ENCODE measurements around the gene C2orf81.
"Not testable (repeated sequence)": the region's sequence is repeated elsewhere in the genome, so short reads cannot be mapped to it uniquely, and the experiment has no call there.

The C2orf81 gene

DNA sequence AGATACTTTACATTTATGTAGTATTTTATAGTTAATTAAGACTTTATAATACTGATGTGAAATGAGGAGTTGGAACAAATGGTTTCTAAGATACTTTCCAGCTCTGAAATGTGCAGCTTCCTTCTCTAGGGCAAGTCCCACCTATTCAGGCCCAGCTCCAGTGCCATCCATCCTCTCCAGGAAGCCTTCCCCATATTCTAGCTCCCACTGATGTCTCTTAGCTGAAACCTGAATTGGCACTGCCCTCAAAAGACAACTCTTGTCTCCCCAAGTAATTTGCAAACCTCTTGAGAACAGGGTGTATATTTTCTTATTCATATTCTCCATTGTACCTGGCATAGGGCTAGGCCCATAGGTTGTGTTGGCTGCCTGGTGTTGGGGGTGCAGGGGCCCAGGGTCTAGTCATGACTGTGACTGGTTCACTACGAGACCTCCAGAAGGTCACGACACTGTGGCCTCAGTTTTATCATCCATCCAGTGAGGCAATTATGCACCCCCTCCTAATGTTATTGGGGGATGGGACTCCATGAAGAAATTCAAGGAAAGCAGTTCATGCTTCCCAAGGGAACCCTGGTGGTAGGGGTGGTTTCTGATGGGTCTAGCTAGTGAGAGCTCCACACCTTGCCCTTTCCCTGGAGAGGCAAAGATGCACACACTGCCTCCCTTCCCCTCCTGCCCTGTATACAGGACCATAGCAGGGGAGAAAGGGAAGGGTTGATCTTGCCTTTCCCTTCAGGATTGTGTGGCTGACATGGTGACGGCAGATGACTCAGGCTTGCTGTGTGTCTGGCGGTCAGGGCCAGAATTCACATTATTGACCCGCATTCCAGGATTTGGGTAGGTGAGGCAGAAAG lies 2.9 kb upstream of the C2orf81 start:
- DNase-seq: no peak
- ATAC-seq (ENCODE audit: insufficient read depth, low read depth): no peak

DNA sequence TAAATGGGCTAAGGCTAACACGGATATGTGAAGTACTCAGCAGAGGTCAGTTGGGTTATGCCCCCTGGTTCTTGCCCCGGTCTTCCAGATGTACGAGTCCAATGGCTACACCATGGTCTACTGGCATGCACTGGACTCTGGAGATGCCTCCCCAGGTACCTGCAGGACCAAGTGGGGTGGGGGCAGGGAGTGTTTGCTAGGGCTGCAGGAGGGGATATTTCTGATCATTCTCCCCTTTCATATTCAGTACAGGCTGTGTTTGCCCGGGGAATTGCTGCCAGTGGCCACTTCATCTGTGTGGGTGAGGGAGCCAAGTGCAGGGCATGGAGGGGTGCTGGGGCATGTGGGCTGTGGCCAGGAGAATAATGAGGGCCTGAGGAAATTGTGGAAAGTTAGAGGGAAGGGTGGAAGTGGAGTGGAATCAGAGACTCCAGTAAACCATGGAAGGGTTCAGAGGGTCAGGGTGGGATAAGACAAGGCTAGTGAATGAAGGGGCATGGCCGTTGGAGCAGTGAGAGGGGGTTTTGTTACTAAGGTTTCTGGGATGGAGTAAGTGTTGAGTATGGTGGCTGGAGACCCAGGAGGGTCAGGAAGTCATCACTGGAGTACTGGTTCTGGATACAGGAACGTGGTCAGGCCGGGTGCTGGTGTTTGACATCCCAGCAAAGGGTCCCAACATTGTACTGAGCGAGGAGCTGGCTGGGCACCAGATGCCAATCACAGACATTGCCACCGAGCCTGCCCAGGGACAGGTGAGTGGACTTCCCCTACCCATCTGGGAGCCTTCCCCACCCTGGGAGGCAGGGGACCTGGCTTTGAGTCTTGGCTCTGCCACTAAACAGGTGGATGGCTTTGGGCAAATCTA lies 2.0 kb upstream of the C2orf81 start:
- Histone ChIP-seq H3K27ac (ENCODE audit: low read length) (no peak overlapping the region), H3K9ac (ENCODE audit: low read depth, low read length) (peak overlapping the region; percentile 11; the same call in 1 of the 2 replicates)
- ATAC-seq (ENCODE audit: insufficient read depth, low read depth): no peak

More for the DNA sequence above, 2.9 kb upstream of the C2orf81 start:
- Histone ChIP-seq H3K79me2 (ENCODE audit: insufficient read depth, low read length) (peaks cover 12% of the 10 kb centered on the region), H3K27me3 (ENCODE audit: insufficient read depth, low read length, poor library complexity) (no peaks in the 10 kb centered on the region), H3K4me3 (ENCODE audit: low read depth in 1 of 2, low read length in 2 of 2) (no peak overlapping the region), H3K4me2 (ENCODE audit: insufficient read depth, low read length) (no peak overlapping the region), H3K36me3 (ENCODE audit: insufficient read depth, low read length) (peaks cover 51% of the 10 kb centered on the region), H4K20me1 (ENCODE audit: insufficient read depth, low read length) (no peaks in the 10 kb centered on the region), H3K9ac (ENCODE audit: low read depth, low read length) (no peak overlapping the region), H3K4me1 (ENCODE audit: insufficient read depth, low read length) (peaks cover 32% of the 10 kb centered on the region), H2AFZ (ENCODE audit: low read depth, low read length) (no peak overlapping the region), H3K9me3 (ENCODE audit: insufficient read depth, low read length, severe bottlenecking) (no peaks in the 10 kb centered on the region), H3K27ac (ENCODE audit: low read length) (no peak overlapping the region)
- no peak for TF ChIP-seq EZH2 (IDR thresholded peaks at IDR 0.05; ENCODE audit: borderline replicate concordance, low read depth, low read length, severe bottlenecking)
- no peak for TF ChIP-seq CTCF (IDR thresholded peaks at IDR 0.05; ENCODE audit: borderline replicate concordance, extremely low read depth, low read length, poor library complexity, severe bottlenecking)

GRCh38 chr2:74420443-74421103 lies 846 bp downstream of the C2orf81 start:
- peaks cover 12% of the 10 kb centered on the region for H3K79me2 ChIP-seq (ENCODE audit: insufficient read depth, low read length)
- peaks cover 32% of the 10 kb centered on the region for H3K4me1 ChIP-seq (ENCODE audit: insufficient read depth, low read length)
- not testable (repeated sequence) for H3K27me3 ChIP-seq (ENCODE audit: insufficient read depth, low read length, poor library complexity); H3K27ac ChIP-seq (ENCODE audit: low read length); H4K20me1 ChIP-seq (ENCODE audit: insufficient read depth, low read length); H3K9me3 ChIP-seq (ENCODE audit: insufficient read depth, low read length, severe bottlenecking); ATAC-seq (ENCODE audit: insufficient read depth, low read depth); DNase-seq
- peak overlapping the region; percentile 100 for H3K4me2 ChIP-seq (ENCODE audit: insufficient read depth, low read length)
- H3K4me3 ChIP-seq (ENCODE audit: low read depth in 1 of 2, low read length in 2 of 2): peak overlapping the region; percentile 42 to 83; a peak in 2 of 4 replicates
- H2AFZ ChIP-seq (ENCODE audit: low read depth, low read length): 0 out of 2 replicates have a peak overlapping the region, but pooled peaks have one; percentile 99
- peak overlapping the region; percentile 64 for H3K9ac ChIP-seq (ENCODE audit: low read depth, low read length)
- H3K36me3 ChIP-seq (ENCODE audit: insufficient read depth, low read length): peaks cover 22% of the 10 kb centered on the region

More for the DNA sequence above, 2.0 kb upstream of the C2orf81 start:
- peaks cover 32% of the 10 kb centered on the region for H3K4me1 ChIP-seq (ENCODE audit: insufficient read depth, low read length)
- no peak overlapping the region for H2AFZ ChIP-seq (ENCODE audit: low read depth, low read length)
- H3K36me3 ChIP-seq (ENCODE audit: insufficient read depth, low read length): peaks cover 42% of the 10 kb centered on the region
- H3K9me3 ChIP-seq (ENCODE audit: insufficient read depth, low read length, severe bottlenecking): no peaks in the 10 kb centered on the region
- TF ChIP-seq EZH2 (IDR thresholded peaks at IDR 0.05; ENCODE audit: borderline replicate concordance, low read depth, low read length, severe bottlenecking) (no peak), CTCF (IDR thresholded peaks at IDR 0.05; ENCODE audit: borderline replicate concordance, extremely low read depth, low read length, poor library complexity, severe bottlenecking) (no peak)
- no peaks in the 10 kb centered on the region for H4K20me1 ChIP-seq (ENCODE audit: insufficient read depth, low read length)
- no peaks in the 10 kb centered on the region for H3K27me3 ChIP-seq (ENCODE audit: insufficient read depth, low read length, poor library complexity)
- peak overlapping the region; percentile 100 for H3K4me2 ChIP-seq (ENCODE audit: insufficient read depth, low read length)
- no peak for DNase-seq
- H3K79me2 ChIP-seq (ENCODE audit: insufficient read depth, low read length): peaks cover 12% of the 10 kb centered on the region
- H3K4me3 ChIP-seq (ENCODE audit: low read depth in 1 of 2, low read length in 2 of 2): no peak overlapping the region
